Measurements from ENCODE around the gene DYNLT4. TPM values are rescaled to one million over a fixed set of nuclear protein-coding genes. Genes with fewer than 3 reads are reported as not detected.
A peak's percentile ranks its signal among the peaks of the same experiment; 100 is the strongest.

The DYNLT4 gene
- total and polyA plus RNA-seq, 2 donors (not counting 3 experiments of a cell fraction or from before 2014, with no cell fraction given), result 0.46 to 0.62 TPM

- Histone ChIP-seq H3K9me3 (replicated peaks; ENCODE audit: control insufficient read depth, insufficient read depth, low read length) (no peaks in the 10 kb centered on the region), H3K27me3 (ENCODE audit: control insufficient read depth in 2 of 2, insufficient read depth in 2 of 2, low read length in 2 of 2) (no peaks in the 10 kb centered on the region), H3K9me1 (replicated peaks; ENCODE audit: control insufficient read depth, extremely low read depth, insufficient read depth, low read length) (no peaks in the 10 kb centered on the region), H3K4me2 (ENCODE audit: insufficient read depth, low read length) (peak within 1 kb of the TSS; percentile 60), H4K20me1 (replicated peaks; ENCODE audit: control insufficient read depth, extremely low read depth, insufficient read depth, low read length) (no peaks in the 10 kb centered on the region), H2AFZ (ENCODE audit: low read depth, low read length) (peak within 1 kb of the TSS; percentile 72), H3K4me3 (replicated peaks in 1 of 3; ENCODE audit: insufficient read depth in 1 of 3, low read depth in 1 of 3, low read length in 3 of 3) (peak within 1 kb of the TSS; percentile 68 to 75 (median 69)), H3K9ac (replicated peaks; ENCODE audit: extremely low read depth, insufficient read depth, low read length) (peak within 1 kb of the TSS; percentile 85), H3K27ac (ENCODE audit: insufficient read depth, low read depth, low read length) (peak within 1 kb of the TSS; percentile 87), H3K36me3 (ENCODE audit: control insufficient read depth in 2 of 2, extremely low read depth in 1 of 2, insufficient read depth in 2 of 2, low read length in 2 of 2) (peaks cover 4 to 20% of the 10 kb centered on the region in 2 experiments), H3K4me1 (ENCODE audit: control insufficient read depth, extremely low read depth, insufficient read depth, low read length) (peaks cover 22% of the 10 kb centered on the region), H3K79me2 (ENCODE audit: control insufficient read depth, insufficient read depth, low read length) (peaks cover 41% of the 10 kb centered on the region)
- peak; percentile 91 for FAIRE-seq
- TSS peak; percentile 86 for BruUV-seq (replicated peaks)
- dilution Hi-C loops (cut with MboI; ENCODE audit: extremely low pct_ligation_motif_present, low sequenced_read_pairs) (no loop called here), intact Hi-C loops (cut with micrococcal nuclease) (loop anchor here (2.0 to 10.0 kb wide), 3 partner anchors 25 to 885 kb away; partner anchors contain the start of genes GPBP1L1, RPS8 and TMEM69)
- ChIA-PET CTCF (interaction anchor here (0.7 to 3.5 kb wide), 23 partner anchors 9 to 690 kb away, joined by 3 to 57 read pairs (median 5); partner anchors contain the start of genes BEST4, BTBD19, EIF2B3 and HECTD3), POLR2A (interaction anchor here (0.5 to 3.5 kb wide), 18 partner anchors 9 to 722 kb away, joined by 3 to 75 read pairs (median 6); partner anchors contain the start of genes BEST4, BTBD19, HECTD3 and PRDX1)
- DNase-seq (ENCODE audit: low read depth, low spot score), result peak; percentile 98
- TF ChIP-seq EZH2 (IDR thresholded peaks at IDR 0.05; ENCODE audit: borderline replicate concordance, low read depth, low read length, severe bottlenecking) (no peak), CTCF (IDR thresholded peaks at IDR 0.05; ENCODE audit: extremely low read depth in 1 of 2, insufficient read depth in 1 of 2, low read depth in 1 of 2, low read length in 2 of 2) (peak; percentile 93 to 96), MYC (IDR thresholded peaks at IDR 0.05; ENCODE audit: low read depth, low read length) (peak; percentile 86), MAX (IDR thresholded peaks at IDR 0.05; ENCODE audit: insufficient read depth, insufficient read length) (peak; percentile 85), POLR2AphosphoS5 (IDR thresholded peaks at IDR 0.05; ENCODE audit: insufficient read depth, low read depth, low read length) (peak; percentile 100), FOS (IDR thresholded peaks at IDR 0.05; ENCODE audit: borderline replicate concordance, insufficient read depth, low read length) (peak; percentile 22), GATA2 (IDR thresholded peaks at IDR 0.05; ENCODE audit: insufficient read depth, insufficient read length, low read depth, low read length) (no peak), POLR2A (IDR thresholded peaks at IDR 0.05; ENCODE audit: low read depth, low read length) (peak; percentile 100), JUN (IDR thresholded peaks at IDR 0.05; ENCODE audit: borderline replicate concordance, insufficient read depth, insufficient read length, low read depth) (no peak)
Observed at GRCh38 chr1:44799770-44800584, 7.2 kb downstream of the DYNLT4 start, which contains the start of gene PLK3. PLK3 (plus strand) TSS chr1:44800377; CDS start chr1:44800464, 87 bp downstream.
